Neutrophil (primary cell): ENCODE data around the gene PCBP2.

Experiments
- H3K27ac ChIP-seq: fragments of 200-600 bp; sonication (generic); 2 replicates; pipeline ENCODE4 v1.5.1; 2016; ENCODE audit warnings: mild to moderate bottlenecking, moderate library complexity
- H3K27me3 ChIP-seq: fragments of 200-600 bp; sonication (generic); 2 replicates; pipeline ENCODE4 v1.6.0; 2016; ENCODE audit warnings: mild to moderate bottlenecking
- H3K36me3 ChIP-seq: fragments of 200-600 bp; sonication (generic); 2 replicates; pipeline ENCODE4 v1.5.1; 2017
- H3K4me1 ChIP-seq, 2 experiments: fragments of 200-600 bp in 1 of 2; sonication (generic) in 1 of 2; 1 replicate in 1 of 2; 2 replicates in 1 of 2; pipeline versions ENCODE4 v1.5.1 to v1.6.1; 2013 to 2016; ENCODE audit warnings: low read depth in 1 of 2, low read length in 1 of 2, mild to moderate bottlenecking in 1 of 2, moderate library complexity in 1 of 2; ENCODE audit not compliant: control insufficient read depth in 1 of 2, insufficient read depth in 1 of 2
- H3K4me3 ChIP-seq, 2 experiments: fragments of 200-600 bp in 1 of 2; sonication (generic) in 1 of 2; 1 replicate in 1 of 2; 2 replicates in 1 of 2; pipeline ENCODE4 v1.5.1; 2013 to 2016; ENCODE audit warnings: low read depth in 1 of 2, low read length in 1 of 2, mild to moderate bottlenecking in 1 of 2, moderate library complexity in 1 of 2
- H3K9me3 ChIP-seq: fragments of 200-600 bp; sonication (generic); 2 replicates; pipeline ENCODE4 v1.5.1; 2016
- CTCF ChIP-seq: fragments of 200-600 bp; sonication (generic); IDR thresholded peaks from 2 replicates; pipeline ENCODE4 v1.5.1; 2016; ENCODE audit warnings: antibody characterized with exemption

Gene PCBP2

GRCh38 chr12:53524476-53524875 is 72.6 kb downstream of the PCBP2 start:
- H3K36me3 ChIP-seq, result peaks cover 94% of the 10 kb centered on the region
- no peaks in the 10 kb centered on the region for H3K4me1 ChIP-seq
- H3K4me3 ChIP-seq, result no peak overlapping the region
- H3K27ac ChIP-seq, result no peak overlapping the region
- no peaks in the 10 kb centered on the region for H3K9me3 ChIP-seq
- H3K27me3 ChIP-seq, result no peaks in the 10 kb centered on the region
- no peak for TF ChIP-seq CTCF

DNA sequence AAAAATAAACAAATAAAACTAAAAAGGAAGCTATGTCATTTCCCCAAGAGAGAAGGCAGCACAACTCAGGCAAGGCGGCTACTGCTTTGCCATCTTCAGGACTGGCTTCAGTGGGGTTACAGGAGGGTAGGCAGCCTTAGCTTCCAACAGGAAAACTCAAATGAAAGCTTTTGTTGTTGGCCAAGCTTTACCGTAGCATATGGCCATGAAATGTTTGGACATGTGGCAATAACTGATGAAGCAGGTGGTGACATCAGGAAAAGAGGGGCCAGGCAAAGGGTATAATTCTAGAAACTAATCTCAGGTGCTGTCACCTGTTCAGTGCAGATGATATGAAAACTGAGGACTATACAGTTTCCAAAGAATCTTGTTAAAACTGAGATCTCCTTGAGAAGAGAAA is 78.2 kb downstream of the PCBP2 start:
- H3K36me3 ChIP-seq, result peaks cover 94% of the 10 kb centered on the region
- no peak overlapping the region for H3K27ac ChIP-seq
- no peaks in the 10 kb centered on the region for H3K9me3 ChIP-seq
- no peak overlapping the region for H3K4me3 ChIP-seq
- H3K27me3 ChIP-seq, result no peaks in the 10 kb centered on the region
- H3K4me1 ChIP-seq, result no peaks in the 10 kb centered on the region
- no peak for TF ChIP-seq CTCF
